Endometrial microvascular endothelial cells (primary cell): Measurements from ENCODE around the gene OTUB2. TPM values are rescaled to one million over a fixed set of nuclear protein-coding genes. Genes with fewer than 3 reads are reported as not detected.

Source experiments
- in situ Hi-C: cut with HindIII; loops from 2 replicates; pipeline ENCODE4 v1.10.0; 2017; ENCODE audit warnings: low sequenced_read_pairs, low pct_unique_long_range_greater_than_20kb; ENCODE audit errors: inconsistent ontology term
- total RNA-seq: library from RNA; depleted of rRNA; stranded (reverse); fragments of >200 nt; gene quantifications from one replicate; pipeline ENCODE4 v1.2.3, GENCODE V29; 2015; ENCODE audit errors: inconsistent ontology term

The OTUB2 gene
- total RNA-seq, 1 donor from 2014 or later, result 3.1 TPM

DNA sequence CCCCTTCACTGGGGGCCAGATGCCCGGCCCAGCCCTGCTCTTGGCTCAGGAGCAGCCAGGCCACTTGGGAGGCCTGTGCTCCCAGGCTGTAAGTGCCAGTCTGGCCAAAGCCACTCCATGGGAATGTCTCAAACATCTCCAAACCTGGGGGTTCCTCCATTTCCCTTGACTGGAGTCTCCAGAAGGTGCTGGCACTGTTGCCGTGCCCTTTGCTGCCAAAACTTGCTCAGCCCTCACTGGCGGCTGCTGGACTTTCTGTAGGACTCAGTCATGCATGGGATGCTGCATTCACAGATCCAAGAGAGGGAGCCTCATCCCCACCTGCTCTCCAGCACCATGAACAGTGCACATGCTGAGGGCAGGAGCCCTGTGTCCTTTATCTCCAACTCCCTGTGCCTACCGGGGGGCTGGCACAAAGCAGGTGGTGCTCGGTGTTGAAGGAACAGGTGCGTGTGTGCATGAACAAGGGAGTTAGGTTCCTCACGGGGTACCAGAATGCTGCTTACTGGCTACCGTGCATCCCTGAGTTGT lies 9.6 kb upstream of the OTUB2 start:
- in situ Hi-C loops, result no loop called here

DNA sequence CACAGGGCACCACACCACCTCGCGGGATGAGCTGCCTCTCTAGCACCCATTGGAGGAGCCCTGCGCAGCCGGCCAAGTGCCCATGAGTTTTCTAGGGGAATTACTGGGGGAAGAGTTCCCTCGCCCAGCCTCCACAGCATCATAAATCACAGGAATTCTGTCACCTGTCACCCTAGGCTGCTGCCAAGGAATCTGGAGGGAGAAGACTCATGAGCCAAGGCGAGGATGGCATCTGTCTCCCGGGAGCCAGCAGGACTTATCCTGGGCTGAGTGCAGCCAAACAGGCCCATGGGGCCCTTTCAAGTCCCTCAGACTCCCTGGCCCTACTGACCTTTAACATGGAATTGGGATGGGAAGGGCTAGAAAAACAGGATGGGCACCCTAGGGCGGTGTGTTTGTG lies 7.8 kb upstream of the OTUB2 start:
- in situ Hi-C loops, result no loop called here

DNA sequence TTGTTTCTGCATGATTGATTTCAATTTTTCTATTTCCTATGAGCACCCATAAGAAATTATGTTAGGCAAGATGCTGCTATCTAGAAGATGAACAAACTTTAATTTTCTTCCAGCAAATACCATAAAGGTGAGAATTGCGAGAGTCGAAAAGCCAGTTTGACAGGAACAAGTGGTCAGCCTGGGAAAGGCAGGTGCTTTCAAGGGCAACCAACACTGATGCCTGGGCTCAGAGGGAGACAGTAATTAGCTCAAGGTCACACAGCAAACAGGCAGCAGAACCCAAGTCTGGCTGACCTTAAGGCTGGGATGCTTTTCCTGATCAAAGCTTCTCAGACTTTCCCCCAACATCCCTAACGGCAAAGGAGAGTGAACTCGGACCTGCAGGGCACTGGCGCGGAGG lies 6.8 kb upstream of the OTUB2 start:
- in situ Hi-C loops, result no loop called here

DNA sequence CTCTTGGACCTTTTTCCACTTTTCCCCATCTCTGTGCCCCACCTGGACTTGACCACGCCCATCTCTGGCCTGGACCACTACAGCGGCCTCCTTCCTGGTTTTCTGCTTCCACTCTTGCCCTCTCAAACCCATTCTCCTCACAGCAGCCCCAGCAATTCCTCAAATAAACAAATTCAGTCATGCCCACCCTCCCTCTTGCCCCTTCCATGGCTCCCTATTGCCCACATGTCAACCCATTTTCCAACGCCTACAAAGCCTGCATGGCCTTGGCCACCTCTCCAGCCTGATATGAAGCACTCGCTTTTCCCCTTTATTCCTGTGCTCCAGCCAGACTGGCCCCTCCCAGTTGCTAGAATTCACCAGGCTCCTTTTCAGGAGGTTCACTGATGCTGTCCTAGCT lies 5.9 kb upstream of the OTUB2 start:
- in situ Hi-C loops, result no loop called here

DNA sequence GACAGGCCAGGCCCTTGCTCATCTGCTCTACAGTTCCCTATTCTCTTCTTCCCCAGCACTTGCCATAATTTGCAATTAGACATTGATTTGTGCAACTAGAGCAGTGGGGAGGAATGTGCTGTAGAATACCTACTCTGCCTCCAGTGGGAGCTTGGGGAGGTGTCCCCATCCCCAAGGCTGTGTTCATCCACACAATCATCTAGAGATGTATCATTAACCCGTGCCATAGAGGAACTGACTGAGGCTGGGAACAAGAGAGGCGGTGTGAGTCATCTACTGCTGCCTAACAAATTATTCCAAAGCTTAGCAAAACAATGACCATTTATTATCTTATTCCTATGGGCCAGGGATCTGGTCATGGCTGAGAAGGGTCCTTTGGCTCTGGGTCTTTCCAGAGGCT lies 5.1 kb upstream of the OTUB2 start:
- in situ Hi-C loops, result no loop called here

DNA sequence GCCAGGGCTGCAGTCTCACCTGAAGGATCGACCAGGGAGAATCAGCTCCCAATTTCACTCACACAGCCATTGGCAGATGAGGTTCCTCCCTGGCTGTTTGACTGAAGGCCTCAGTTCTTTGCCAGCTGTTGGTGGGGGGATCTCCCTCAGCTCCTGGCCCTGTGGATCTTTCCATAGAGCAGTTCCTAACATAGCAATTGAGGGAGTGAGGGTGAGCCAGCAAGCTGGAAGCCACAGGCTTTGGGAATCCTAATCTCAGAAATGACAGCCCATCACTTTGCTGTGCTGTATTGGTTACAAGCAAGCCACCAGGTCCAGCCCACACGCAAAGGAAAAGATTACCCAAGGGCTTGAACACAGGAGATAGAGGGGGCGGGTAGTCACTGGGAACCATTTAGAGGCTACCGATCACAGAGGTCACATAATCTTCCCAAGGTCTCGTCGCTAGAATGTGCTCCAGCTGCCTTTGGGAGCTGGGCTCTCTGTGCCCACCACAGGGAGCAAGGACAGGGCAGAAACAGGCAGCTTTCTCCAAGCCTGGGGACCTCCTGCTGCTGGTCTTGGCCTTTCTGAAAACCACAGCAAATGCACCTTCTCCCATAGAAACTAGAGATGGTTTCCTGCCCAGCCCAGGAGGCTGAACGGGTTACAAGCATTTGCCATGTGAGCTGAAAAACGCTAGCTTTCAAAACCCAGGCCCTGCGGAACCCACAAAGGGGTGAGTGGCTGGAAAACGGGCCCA lies 4.6 kb upstream of the OTUB2 start:
- in situ Hi-C loops, result no loop called here

DNA sequence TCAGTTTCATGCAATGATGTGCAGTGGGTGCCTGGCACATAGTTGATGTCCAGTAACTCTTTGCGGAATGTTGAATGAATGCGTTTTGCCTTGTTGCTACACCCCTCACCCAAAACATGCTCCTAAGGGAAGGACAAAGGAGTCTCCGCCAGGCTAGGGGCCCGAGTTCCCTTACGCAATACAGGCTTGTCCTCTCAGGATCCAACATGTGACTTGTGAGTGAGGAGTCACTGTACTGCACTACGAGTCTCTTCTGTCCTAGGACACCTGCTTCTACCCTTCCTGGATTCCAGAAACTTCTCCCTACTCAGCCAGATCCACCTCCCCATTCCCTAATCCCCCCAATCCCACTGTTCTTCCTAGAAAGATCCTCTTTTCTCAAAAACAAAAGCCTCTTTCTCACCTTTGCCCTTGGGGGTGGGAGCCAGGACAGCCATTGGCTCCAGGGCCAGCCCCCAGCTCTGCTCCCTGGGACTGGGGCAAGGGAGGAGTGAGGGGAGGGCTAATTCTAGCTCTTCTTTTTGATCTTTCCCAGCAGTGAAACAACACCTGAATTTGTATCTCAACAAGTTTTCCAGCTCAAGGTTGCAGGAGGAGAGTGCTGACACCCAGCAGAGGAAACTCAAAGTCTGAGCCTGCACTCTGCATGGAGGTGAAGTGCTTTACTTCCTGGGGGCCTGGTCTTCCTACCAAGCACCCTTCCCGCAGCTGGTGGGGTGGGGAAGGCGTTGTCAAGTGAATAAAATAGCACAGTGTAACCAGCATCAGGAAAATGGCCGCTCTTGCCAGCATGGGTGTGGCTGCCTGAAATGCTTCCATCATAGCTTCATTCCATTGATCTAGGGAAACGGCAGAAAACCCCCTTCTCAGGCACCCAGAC lies 3.4 kb upstream of the OTUB2 start:
- in situ Hi-C loops, result no loop called here

DNA sequence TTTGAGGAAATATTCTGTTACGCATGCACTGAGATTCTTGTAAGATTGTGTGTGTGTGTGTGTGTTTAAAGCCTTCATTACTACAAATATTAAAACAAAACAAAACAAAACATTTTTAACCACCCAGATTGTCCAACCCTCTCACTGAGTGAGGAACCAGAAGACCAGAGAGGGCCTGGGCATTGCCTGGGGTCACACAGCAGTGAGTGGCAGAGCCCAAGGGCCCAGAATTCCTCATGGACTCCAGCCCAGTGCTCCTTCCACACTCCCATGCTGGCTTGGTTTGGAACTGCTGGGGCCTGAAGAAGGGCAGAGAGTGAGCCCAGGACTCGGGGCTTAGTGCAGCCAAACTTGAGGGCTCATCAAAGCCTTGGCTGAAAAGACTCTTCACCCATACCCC lies 1.6 kb upstream of the OTUB2 start:
- in situ Hi-C loops, result no loop called here

DNA sequence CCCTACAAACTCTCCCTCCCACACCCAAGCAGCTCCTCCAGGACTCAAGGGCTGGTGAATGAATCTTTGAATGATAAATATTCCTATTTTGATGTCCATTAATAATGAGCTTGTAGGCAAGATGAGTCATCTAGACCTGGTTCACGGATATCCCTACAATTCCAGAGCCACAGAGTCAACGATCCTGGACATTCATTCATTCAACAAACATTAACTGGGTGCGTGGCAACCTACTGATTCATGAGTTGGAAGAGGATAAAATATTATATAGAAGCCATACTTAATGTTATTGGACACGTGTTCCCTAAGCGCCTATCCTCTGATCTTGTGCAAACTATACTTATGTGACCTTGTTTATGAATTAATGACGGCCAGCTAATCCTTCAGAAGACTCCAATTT lies 420 bp upstream of the OTUB2 start:
- in situ Hi-C loops, result no loop called here

DNA sequence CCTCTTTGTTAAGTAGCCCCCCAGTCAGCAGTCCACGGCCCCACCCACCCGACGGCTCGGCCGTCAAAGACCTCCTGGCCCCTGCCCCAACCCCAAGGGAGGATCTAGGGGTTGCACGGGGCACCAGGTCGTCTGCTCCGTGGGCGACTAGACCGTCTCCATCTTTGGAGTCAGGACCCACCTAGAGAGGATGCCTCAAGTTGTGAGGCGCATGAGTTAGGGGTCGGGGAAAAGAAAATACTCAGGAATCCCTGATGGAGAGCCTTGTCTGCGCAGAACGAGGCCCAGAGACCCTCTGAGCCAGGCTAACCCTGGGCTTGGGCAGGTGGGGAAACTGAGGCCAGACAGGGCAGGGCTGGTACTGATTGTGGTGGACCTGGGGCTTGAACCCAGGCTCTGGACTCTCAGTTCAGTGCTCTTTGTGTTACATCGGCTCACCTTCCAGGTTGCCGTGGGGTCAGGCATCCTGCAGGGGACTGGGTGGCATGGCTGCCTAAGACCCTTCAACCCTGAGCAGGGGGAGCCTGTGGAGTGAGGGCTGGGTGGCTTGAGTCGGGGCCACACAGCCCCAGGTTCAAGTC lies 839 bp downstream of the OTUB2 start:
- in situ Hi-C loops, result no loop called here

DNA sequence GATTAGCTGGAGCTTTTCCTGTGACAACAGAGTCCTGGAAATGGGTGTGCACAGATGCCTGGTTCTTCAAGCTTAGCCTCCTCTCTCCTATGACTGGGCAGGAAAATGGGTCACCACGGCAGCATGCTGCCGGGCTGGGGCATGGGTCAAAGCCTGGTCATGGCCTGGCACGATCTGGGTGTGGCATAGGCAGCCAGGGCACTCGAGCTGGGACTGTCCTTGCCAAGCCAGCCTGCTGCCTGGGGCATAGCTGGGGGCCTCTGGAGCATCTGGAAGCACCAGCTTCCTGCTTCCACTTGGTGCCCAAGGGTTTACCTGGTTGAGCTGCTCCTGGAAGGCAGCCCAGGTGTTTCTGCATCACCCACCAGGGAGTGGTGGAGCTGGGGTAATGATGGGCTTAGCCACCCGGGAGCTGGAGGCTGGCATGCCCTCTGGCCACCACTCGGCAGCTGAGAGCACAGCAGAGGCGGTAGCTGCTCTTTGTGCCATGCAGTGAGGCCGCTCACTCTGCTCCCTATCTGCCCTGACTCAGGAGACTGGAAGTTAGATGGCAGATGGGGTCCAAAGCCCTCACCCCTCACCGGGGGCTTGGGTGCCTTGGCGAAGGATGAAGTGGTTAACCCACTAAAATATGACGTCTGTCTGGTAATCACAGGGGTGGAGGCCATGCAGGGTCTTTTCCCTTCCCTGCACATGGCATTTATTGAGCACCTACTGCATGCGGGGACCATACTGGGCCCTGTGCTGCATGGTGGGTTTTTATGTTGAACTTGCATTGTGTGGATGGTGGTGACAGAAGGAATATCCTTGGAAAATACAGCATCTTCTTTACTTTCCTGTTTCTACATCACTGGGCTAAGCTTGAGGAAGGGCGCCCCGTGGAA lies 1.7 kb downstream of the OTUB2 start:
- in situ Hi-C loops, result no loop called here

DNA sequence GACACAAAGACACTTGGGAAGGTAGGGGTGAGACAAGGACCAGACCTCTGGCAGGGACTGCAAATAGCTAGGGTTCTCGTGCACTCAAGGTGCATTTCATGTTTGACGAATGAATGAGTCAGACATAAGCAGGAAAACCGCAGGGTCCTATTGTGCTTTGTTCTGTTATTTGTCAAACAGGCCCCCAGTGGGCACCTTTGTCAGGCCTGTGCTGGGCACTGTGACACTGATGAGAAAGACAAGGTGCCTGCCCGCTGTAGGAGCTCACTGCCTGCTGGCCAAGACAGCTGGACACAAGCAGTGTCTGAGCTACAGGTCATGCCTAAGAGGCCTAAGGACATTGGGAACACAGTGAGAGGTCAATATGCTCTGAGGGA lies 2.3 kb downstream of the OTUB2 start:
- in situ Hi-C loops, result no loop called here

DNA sequence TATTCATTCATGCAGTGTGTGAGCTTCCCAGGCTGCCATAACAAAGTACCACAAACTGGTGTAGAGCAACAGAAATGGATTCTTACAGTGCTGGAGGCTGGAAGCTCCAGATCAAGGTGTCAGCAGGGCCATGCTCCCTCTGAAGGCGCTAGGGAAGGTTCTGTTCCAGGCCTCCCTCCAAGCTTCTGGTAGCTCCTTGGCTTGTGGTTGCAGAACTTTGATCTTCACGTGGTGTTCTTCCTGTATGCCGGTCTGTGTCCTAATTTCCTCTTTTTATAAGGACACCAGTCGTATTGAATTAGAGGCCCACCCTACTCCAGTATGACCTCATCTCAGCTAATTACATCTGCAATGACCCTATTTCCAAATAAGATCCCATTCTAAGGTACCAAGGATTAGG lies 3.1 kb downstream of the OTUB2 start:
- in situ Hi-C loops, result no loop called here

DNA sequence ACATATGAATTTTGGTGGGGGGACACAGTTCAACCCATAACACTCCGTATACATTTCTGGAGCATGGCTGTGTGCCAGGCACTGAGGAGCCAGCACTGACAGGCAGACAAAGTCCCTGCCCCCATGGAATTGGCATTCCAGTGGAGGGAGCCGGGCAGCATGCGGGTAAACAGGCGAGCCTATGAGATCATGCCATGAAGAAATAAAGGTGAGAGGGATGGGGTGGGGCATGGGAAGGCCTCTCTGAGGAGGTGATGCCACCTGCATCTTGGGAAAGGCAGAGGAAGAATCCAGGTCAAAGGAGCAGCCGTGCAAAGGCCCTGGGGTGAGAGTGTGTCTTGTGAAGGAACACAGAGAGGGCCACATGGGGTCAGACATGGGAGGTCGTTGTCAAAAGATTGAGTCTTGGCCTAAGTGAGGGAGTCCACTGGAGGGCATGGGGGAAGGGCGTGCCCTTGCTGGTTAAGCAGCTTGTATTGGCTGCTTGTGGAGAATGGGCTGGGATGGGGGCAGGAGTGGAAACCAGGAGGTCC lies 3.6 kb downstream of the OTUB2 start:
- in situ Hi-C loops, result no loop called here

DNA sequence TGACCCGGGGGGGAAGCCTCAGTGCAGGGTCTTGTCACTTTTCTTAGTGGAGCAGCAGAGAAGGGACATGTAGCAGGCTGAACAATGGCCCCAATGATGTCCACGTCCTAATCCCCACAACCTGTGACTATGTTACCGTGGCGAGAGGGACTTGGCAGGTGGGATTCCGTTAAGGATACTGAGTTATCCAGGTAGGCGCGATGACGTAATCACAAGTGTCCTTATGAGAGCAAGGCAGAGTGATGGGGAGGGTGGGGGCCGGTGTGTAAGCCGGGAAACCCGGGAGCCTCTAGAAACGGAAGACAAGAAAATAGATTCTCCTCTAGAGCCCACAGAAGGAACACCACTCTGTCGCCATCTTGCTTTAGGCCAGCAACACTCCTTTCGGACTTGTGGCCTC lies 4.4 kb downstream of the OTUB2 start:
- in situ Hi-C loops, result no loop called here

DNA sequence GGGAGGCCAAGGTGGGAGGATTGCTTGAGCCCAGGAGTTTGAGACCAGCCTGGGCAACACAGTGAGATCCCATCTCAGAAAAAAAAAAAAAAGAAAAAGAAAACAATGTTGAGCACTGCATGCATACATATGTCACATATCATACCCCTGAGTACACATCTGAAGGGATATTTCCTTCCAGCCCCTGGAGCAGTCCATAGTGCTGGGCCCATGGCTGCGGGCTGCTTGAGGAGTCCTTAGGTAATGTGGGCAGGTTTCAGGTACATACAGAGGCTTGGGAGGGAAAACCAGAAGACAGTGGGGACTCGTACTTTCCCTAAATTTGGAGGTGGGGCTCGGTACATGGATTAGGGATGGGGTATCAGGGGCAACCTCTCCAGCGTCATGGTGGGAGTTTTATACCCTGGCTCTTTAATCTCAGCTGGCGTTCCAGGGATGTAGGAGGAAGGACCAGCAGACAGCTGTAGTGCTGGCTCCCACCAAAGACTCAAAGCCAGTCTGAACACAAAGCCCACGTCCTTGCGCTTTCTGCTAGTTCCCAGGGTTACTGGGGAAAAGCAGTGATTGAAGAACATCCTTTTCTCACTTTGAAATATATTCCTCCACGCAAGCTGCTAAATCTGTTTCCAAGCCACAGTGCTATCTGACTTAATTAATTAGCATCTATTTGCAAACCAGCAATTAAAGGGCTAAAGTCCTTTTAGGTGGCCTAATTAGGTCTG lies 5.2 kb downstream of the OTUB2 start:
- in situ Hi-C loops, result no loop called here

DNA sequence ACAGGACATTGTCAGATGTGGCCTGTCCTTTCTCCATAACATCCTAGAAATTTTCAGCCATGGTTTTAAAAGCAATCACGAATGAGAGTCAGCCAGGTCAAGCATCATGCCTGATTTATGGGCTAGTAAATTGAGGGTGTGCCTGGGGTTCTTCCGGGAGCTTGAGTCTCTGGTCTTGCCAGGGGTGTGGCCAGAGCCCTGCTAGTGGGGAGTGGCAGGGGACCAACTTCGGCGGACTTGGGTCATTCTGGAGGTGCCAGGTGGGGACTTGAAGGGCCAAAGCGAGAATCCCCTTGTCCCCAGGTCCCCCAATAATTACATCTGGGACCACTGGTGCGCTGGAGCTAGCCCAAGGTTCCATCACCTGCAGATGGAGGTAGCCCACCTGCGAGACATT lies 5.7 kb downstream of the OTUB2 start:
- in situ Hi-C loops, result no loop called here

DNA sequence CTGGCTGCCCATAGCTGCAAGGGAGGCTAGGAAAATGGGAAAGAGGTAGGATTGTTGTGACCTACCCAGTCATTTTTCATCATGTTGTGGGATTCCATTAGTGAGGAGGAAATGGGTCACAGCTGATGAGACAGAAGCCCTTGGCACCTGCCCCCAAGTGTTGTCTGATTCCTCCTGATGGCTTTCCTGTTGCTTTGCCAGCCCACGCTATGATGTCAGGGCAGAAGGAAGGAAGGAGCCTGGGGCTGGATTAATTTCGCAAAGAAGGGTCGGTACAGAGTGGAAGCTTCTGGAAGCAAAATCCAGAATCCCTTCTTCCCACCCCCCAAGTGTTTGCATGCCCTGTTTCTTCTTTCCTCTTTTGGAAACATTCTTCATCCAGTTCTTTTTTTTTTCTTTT lies 8.7 kb downstream of the OTUB2 start:
- in situ Hi-C loops, result no loop called here
